Right lobe of liver (tissue), 6 donors: ENCODE data around the gene ZMYM4. TPM values are rescaled to one million over a fixed set of nuclear protein-coding genes. Genes with fewer than 3 reads are reported as not detected.
"Not testable (repeated sequence)": the region's sequence is repeated elsewhere in the genome, so short reads cannot be mapped to it uniquely, and the experiment has no call there.

ENCODE experiments used
- ATAC-seq, 4 donors: fragments of 200-7000 bp; cut with Tn5 transposase; one replicate each; pipeline ENCODE4 v1.9.1; 2020; ENCODE audit warnings: mild to moderate bottlenecking in 4 of 4, moderate library complexity in 4 of 4
- DNase-seq, 3 donors: peaks; one replicate each; pipeline ENCODE4 v3.0.0-alpha.2; 2020
- H3K27ac ChIP-seq, 3 donors: fragments of 200-600 bp; one replicate each; pipeline ENCODE4 v1.8.0; 2022
- H3K27me3 ChIP-seq, 2 donors: fragments of 200-600 bp; one replicate each; pipeline ENCODE4 v1.8.0; 2022
- H3K36me3 ChIP-seq, 4 donors: fragments of 200-600 bp; sonication (generic) in 1 of 4; one replicate each; pipeline versions ENCODE4 v1.5.1 to v1.8.0; 2017 to 2022; ENCODE audit warnings: control low read depth in 1 of 4
- H3K4me1 ChIP-seq, 4 donors: fragments of 200-600 bp; sonication (generic) in 1 of 4; one replicate each; pipeline versions ENCODE4 v1.5.1 to v1.8.0; 2017 to 2022; ENCODE audit warnings: control low read depth in 1 of 4
- H3K4me3 ChIP-seq, 3 donors: fragments of 200-600 bp; one replicate each; pipeline ENCODE4 v1.8.0; 2022
- H3K9me3 ChIP-seq, 4 donors: fragments of 200-600 bp; sonication (generic) in 1 of 4; one replicate each; pipeline versions ENCODE4 v1.5.1 to v1.8.0; 2017 to 2022; ENCODE audit warnings: control low read depth in 1 of 4
- POLR2A ChIP-seq: fragments of 450-650 bp; IDR thresholded peaks from one replicate; pipeline ENCODE4 v1.6.1; 2017; ENCODE audit warnings: antibody characterized with exemption, mild to moderate bottlenecking
- WGBS: methylation state at CpG from one replicate; pipeline ENCODE4 v1.1.6; 2018; ENCODE audit warnings: low coverage, low lambda C conversion rate; ENCODE audit not compliant: insufficient coverage; ENCODE audit errors: missing lambda C conversion rate; 5-methylcytosine and 5-hydroxymethylcytosine counted together
- intact Hi-C, 2 donors: fragments of 100-400 bp; cut with DNase I; formaldehyde crosslinking; loops; one replicate each; pipeline versions ENCODE4 v1.11.2 to v1.14.1; 2022
- total RNA-seq, 6 experiments: library from RNA; depleted of rRNA in 2 of 6; stranded (reverse); fragments of >200 nt in 2 of 6; fragmentation: NEBNext Ultra II Directional in 3 of 6; extraction: Animal tissue kit (Norgen Biotek cat#: 25700) in 3 of 6; gene quantifications; one replicate each; pipeline versions ENCODE4 v1.1.0 to v1.2.4, GENCODE V29; 2016 to 2023
- TF ChIP-seq, protein P1 (sequence below), 4 donors: fragments of 200-600 bp in 3 of 4; fragments of 450-650 bp in 1 of 4; IDR thresholded peaks; one replicate each; pipeline versions ENCODE4 v1.5.1 to v1.8.0; 2016 to 2022; ENCODE audit warnings: antibody characterized with exemption in 4 of 4, mild to moderate bottlenecking in 2 of 4
- donor health status: DM: no; HTN: yes; CAD: no.
- donor health status: DM: no; HTN: no; CAD: no.
- donor health status: DM: no; HTN: no; CAD: no.
- donor health status: DM: no; HTN: yes; CAD: no.
- donor health status: DM: no; HTN: yes; CAD: no.

The ZMYM4 gene
- total RNA-seq, 6 experiments from 2014 or later, result 13.3 to 20.4 (median 17.1) TPM

DNA sequence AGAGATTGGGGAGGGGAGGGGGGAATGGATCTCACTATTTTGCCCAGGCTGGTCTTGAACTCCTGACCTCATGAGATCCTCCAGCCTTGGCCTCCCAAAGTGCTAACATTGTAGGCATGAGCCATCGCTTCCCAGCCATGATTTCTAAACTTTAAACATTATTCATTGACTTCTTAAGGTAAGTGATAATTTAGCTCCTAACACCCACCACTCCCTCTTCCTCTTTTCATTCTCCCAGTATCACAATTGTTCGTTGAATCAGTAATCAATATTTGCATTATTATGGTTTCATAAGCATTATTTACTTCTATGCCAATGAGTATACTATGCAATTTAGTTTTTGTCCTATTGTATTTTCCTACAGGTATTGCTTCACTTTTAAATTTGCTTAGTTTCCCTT lies 42.0 kb upstream of the ZMYM4 start:
- Histone ChIP-seq H3K4me1 (no peaks in the 10 kb centered on the region), H3K27me3 (no peaks in the 10 kb centered on the region), H3K36me3 (no peaks in the 10 kb centered on the region), H3K9me3 (no peaks in the 10 kb centered on the region), H3K4me3 (no peak overlapping the region), H3K27ac (no peak overlapping the region)
- DNase-seq (no peak), ATAC-seq (no peak)
- no peak for TF ChIP-seq POLR2A
- TF ChIP-seq, protein P1, sequence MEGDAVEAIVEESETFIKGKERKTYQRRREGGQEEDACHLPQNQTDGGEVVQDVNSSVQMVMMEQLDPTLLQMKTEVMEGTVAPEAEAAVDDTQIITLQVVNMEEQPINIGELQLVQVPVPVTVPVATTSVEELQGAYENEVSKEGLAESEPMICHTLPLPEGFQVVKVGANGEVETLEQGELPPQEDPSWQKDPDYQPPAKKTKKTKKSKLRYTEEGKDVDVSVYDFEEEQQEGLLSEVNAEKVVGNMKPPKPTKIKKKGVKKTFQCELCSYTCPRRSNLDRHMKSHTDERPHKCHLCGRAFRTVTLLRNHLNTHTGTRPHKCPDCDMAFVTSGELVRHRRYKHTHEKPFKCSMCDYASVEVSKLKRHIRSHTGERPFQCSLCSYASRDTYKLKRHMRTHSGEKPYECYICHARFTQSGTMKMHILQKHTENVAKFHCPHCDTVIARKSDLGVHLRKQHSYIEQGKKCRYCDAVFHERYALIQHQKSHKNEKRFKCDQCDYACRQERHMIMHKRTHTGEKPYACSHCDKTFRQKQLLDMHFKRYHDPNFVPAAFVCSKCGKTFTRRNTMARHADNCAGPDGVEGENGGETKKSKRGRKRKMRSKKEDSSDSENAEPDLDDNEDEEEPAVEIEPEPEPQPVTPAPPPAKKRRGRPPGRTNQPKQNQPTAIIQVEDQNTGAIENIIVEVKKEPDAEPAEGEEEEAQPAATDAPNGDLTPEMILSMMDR (IDR thresholded peaks at IDR 0.05), result no peak
- intact Hi-C loops, result no loop called here
- 85% methylated on average over 2 of the region's 2 CpGs for WGBS

DNA sequence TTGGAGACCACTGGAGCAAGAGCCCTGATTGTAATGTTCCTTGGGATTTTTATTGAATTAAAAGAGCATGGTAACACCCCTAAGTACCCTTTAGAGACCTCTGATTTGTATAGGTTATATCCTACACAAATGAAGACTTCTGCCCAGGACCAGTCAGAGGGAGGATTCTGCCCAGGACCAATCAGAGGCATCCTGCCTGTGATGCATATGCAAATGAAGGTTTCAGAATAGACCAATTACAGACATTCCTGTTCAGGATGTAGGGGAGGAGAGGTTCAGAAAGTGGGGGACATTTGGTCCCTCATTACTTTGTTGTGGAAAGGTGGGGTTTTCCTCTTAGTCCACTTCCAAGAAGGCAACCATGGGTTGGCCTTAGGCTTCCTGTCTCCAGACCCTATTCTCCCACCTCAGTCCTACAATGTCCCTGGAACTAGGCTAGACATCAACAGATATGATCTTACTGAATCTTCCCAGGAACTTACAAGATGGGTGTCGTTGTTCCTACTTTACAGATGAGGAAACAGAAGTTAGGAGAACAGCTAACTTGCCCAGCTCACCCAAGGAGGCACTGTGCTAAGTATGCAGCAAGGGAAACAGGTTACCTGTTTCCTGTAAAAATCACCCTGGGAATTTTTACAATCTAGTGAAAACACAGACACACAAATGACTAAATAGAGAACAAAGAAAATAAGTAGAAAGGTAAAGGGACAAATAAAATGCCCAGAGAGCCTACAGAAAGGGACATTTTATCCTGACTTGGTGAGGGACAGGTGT lies 38.7 kb upstream of the ZMYM4 start:
- Histone ChIP-seq H3K36me3 (no peaks in the 10 kb centered on the region), H3K27me3 (no peaks in the 10 kb centered on the region), H3K27ac (no peak overlapping the region), H3K4me3 (no peak overlapping the region), H3K4me1 (no peaks in the 10 kb centered on the region), H3K9me3 (no peaks in the 10 kb centered on the region)
- DNase-seq, result no peak
- TF ChIP-seq POLR2A, result no peak
- TF ChIP-seq, protein P1 (IDR thresholded peaks at IDR 0.05), result no peak
- 71% methylated on average over 1 of the region's 1 CpG for WGBS
- ATAC-seq, result no peak
- intact Hi-C loops, result no loop called here

DNA sequence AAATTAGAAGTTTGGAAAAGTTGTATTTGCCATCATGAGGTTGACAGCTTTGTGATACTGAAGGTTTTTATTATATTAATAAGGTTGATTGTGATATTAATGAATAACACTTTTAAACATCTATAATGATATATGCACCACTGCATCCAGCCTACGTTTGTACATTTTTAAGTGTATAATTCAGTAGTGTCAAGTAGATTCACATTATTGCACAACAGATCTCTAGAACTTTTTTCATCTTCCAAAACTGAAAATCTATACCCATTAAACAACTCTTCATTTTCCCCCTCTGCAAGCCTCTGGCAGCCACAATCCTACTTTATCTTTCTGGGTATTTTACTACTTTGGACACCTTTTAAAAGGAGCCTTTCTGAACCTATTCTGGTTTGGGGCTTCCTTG lies 37.2 kb upstream of the ZMYM4 start:
- H3K4me3 ChIP-seq, result no peak overlapping the region
- WGBS, result 38% methylated on average over 1 of the region's 1 CpG

DNA sequence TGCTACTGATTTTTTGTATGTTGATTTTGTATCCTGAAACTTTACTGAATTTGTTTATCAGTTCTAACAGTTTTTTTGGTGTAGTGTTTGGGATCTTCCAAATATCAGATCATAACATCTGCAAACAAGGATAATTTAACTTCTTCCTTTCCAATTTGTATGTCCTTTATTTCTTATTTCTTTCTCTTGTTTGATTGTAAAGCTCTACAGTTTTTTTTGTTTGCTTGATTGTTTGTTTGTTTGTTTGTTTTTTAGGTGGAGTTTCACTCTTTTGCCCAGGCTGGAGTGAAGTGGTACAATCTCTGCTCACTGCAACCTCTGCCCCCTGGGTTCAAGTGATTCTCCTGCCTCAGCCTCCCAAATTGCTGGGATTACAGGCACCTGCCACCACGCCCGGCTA lies 31.7 kb upstream of the ZMYM4 start:
- H3K27ac ChIP-seq, H3K27me3 ChIP-seq, ATAC-seq, DNase-seq, H3K36me3 ChIP-seq, intact Hi-C loops, H3K4me1 ChIP-seq, H3K9me3 ChIP-seq, H3K4me3 ChIP-seq: not testable (repeated sequence)
- 84% methylated on average over 2 of the region's 2 CpGs for WGBS

More for the DNA sequence above, 37.2 kb upstream of the ZMYM4 start:
- no peak for DNase-seq
- Histone ChIP-seq H3K27ac (no peak overlapping the region), H3K36me3 (no peaks in the 10 kb centered on the region), H3K4me1 (no peaks in the 10 kb centered on the region), H3K27me3 (no peaks in the 10 kb centered on the region), H3K9me3 (no peaks in the 10 kb centered on the region)
- no peak for ATAC-seq
- TF ChIP-seq, protein P1 (IDR thresholded peaks at IDR 0.05), result no peak
- no peak for TF ChIP-seq POLR2A
- intact Hi-C loops, result no loop called here

DNA sequence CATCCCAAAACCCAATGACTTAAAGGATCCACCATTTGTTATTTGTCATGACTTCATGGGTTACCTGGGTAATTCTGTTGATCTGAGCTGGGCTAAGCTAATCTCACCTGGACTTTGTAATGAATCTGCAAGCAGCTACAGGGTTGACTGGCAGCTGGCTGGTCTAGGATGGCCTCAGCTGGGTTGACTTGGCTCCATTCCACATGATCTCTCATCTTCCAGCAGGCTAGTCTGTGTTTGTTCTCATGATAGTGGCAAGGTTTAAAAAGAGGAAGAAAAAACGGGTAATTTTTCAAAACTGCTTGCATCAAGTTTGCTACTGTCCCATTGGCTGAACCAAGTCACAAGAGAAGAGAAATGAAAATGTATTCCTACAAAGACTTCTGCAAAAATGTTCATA lies 24.8 kb upstream of the ZMYM4 start:
- Histone ChIP-seq H3K9me3 (no peaks in the 10 kb centered on the region), H3K36me3 (no peaks in the 10 kb centered on the region), H3K4me1 (peaks cover 0 to 5% (median 0%) of the 10 kb centered on the region in 4 donors), H3K27me3 (no peaks in the 10 kb centered on the region), H3K27ac (no peak overlapping the region), H3K4me3 (no peak overlapping the region)
- 0% methylated on average over 1 of the region's 1 CpG for WGBS
- ATAC-seq, result peak; percentile 95 to 100 (median 99)
- intact Hi-C loops, result no loop called here
- TF ChIP-seq, protein P1 (IDR thresholded peaks at IDR 0.05), result no peak
- no peak for TF ChIP-seq POLR2A
- DNase-seq, result peak; percentile 62 to 84 (median 72)
